SK-N-MC (cell line): ENCODE results near the gene SRSF12.

ENCODE experiments used
- EZH2 ChIP-seq: fragments of 200-600 bp; sonication (generic); IDR thresholded peaks from one replicate; pipeline ENCODE4 v1.6.1; 2017; ENCODE audit warnings: antibody characterized with exemption
- POLR2AphosphoS5 ChIP-seq: IDR thresholded peaks from 2 replicates; pipeline ENCODE4 v1.6.1; 2012; ENCODE audit warnings: mild to moderate bottlenecking, low read depth, low read length, borderline replicate concordance

- no peak for TF ChIP-seq EZH2
- no peak for TF ChIP-seq POLR2AphosphoS5
These were observed 1.2 kb downstream of the SRSF12 start for GRCh38 chr6:89116702-89117101.
